Activated CD8-positive, alpha-beta memory T cell treated with anti-CD3 and anti-CD28 coated beads for 36 hours (primary cell): Measurements from ENCODE around the gene GCNT4. TPM values are rescaled to one million over a fixed set of nuclear protein-coding genes. Genes with fewer than 3 reads are reported as not detected.
"Not testable (repeated sequence)": the region's sequence is repeated elsewhere in the genome, so short reads cannot be mapped to it uniquely, and the experiment has no call there.

Experiments used
- CTCF ChIA-PET: fragments of 350-600 bp; sonication (Branson Sonifier 250); formaldehyde crosslinking; loops from one replicate; lab custom pipeline; 2021; ENCODE audit warnings: antibody characterized with exemption; lab: Charles Lee
- POLR2A ChIA-PET: fragments of 350-600 bp; sonication (Branson Sonifier 250); formaldehyde crosslinking; loops from one replicate; lab custom pipeline; 2021; ENCODE audit warnings: antibody characterized with exemption; lab: Charles Lee
- total RNA-seq, 2 experiments: library from RNA; stranded (reverse); gene quantifications; one replicate each; pipeline ENCODE4 v1.2.3, GENCODE V29; 2021

The GCNT4 gene
- total RNA-seq, result under 1 TPM; 0.59 to 0.67 TPM

GRCh38 chr5:75052192-75053053, at the start of gene GCNT4:
Gene GCNT4 (minus strand): TSS chr5:75052558. CDS start chr5:75030037, 22,521 bp downstream.
- CTCF ChIA-PET, result interaction anchor here (0.9 to 2.7 kb wide), 4 partner anchors 17 to 286 kb away, joined by 3 to 10 read pairs (median 4); partner anchors contain the start of genes ANKRD31, GFM2, HMGCR and NSA2
- POLR2A ChIA-PET, result interaction anchor here (0.6 to 0.9 kb wide), 2 partner anchors 127 to 184 kb away, joined by 5 to 10 read pairs; partner anchors contain the start of gene ANKRD31

GRCh38 chr5:75095956-75096355, 43.6 kb upstream of the GCNT4 start:
- POLR2A ChIA-PET, CTCF ChIA-PET: not testable (repeated sequence)

- POLR2A ChIA-PET, result no interaction called here
- CTCF ChIA-PET, result no interaction called here
Measured at GRCh38 chr5:75091597-75091996, 39.2 kb upstream of the GCNT4 start.

GRCh38 chr5:75089662-75090061, 37.3 kb upstream of the GCNT4 start:
- CTCF ChIA-PET, result interaction anchor here (0.6 to 1.6 kb wide), 2 partner anchors 9 to 1307 kb away, joined by 3 to 4 read pairs; no protein-coding TSS in a partner anchor
- POLR2A ChIA-PET, result interaction anchor here (0.5 kb wide), 1 partner anchor 120 kb away, joined by 6 read pairs; no protein-coding TSS in a partner anchor

- CTCF ChIA-PET, result interaction anchor here (1.6 kb wide), 1 partner anchor 9 kb away, joined by 3 read pairs; no protein-coding TSS in a partner anchor
Measured at GRCh38 chr5:75089137-75089536, 36.8 kb upstream of the GCNT4 start.

GRCh38 chr5:75088648-75089047, 36.3 kb upstream of the GCNT4 start:
- POLR2A ChIA-PET, result no interaction called here
- CTCF ChIA-PET, result no interaction called here

More at GRCh38 chr5:75089137-75089536, 36.8 kb upstream of the GCNT4 start:
- POLR2A ChIA-PET, result no interaction called here

- ChIA-PET POLR2A (no interaction called here), CTCF (no interaction called here)
Measured at GRCh38 chr5:75081510-75081909, 29.2 kb upstream of the GCNT4 start.

- CTCF ChIA-PET, result interaction anchor here (1.0 kb wide), 1 partner anchor 144 kb away, joined by 3 read pairs; no protein-coding TSS in a partner anchor
- POLR2A ChIA-PET, result not testable (repeated sequence)
Measured at GRCh38 chr5:75079346-75079745, 27.0 kb upstream of the GCNT4 start.

GRCh38 chr5:75078027-75078426, 25.7 kb upstream of the GCNT4 start:
- POLR2A ChIA-PET, result no interaction called here
- CTCF ChIA-PET, result no interaction called here

- ChIA-PET CTCF (no interaction called here), POLR2A (no interaction called here)
Measured at GRCh38 chr5:75072061-75072460, 19.7 kb upstream of the GCNT4 start.

GRCh38 chr5:75071100-75071499, 18.7 kb upstream of the GCNT4 start:
- ChIA-PET POLR2A (no interaction called here), CTCF (no interaction called here)

- CTCF ChIA-PET, result no interaction called here
- POLR2A ChIA-PET, result no interaction called here
Measured at GRCh38 chr5:75067434-75067833, 15.1 kb upstream of the GCNT4 start.

- ChIA-PET CTCF (no interaction called here), POLR2A (no interaction called here)
Measured at GRCh38 chr5:75062925-75063531, 10.7 kb upstream of the GCNT4 start.

GRCh38 chr5:75059912-75060545, 7.7 kb upstream of the GCNT4 start:
- CTCF ChIA-PET, result interaction anchor here (0.6 kb wide), 1 partner anchor 1652 kb away, joined by 3 read pairs; no protein-coding TSS in a partner anchor
- POLR2A ChIA-PET, result no interaction called here

- CTCF ChIA-PET, result no interaction called here
Measured at GRCh38 chr5:75058986-75059535, 6.7 kb upstream of the GCNT4 start.

GRCh38 chr5:75057561-75057960, 5.2 kb upstream of the GCNT4 start:
- ChIA-PET CTCF (no interaction called here), POLR2A (interaction anchor here (1.0 kb wide), 1 partner anchor 179 kb away, joined by 3 read pairs; the partner anchor contains the start of gene ANKRD31)

More at GRCh38 chr5:75058986-75059535, 6.7 kb upstream of the GCNT4 start:
- POLR2A ChIA-PET, result no interaction called here

- CTCF ChIA-PET, result no interaction called here
- POLR2A ChIA-PET, result no interaction called here
Measured at GRCh38 chr5:75055727-75056144, 3.4 kb upstream of the GCNT4 start.

- ChIA-PET POLR2A (interaction anchor here (1.1 kb wide), 1 partner anchor 182 kb away, joined by 4 read pairs; the partner anchor contains the start of gene ANKRD31), CTCF (interaction anchor here (0.7 to 2.7 kb wide), 2 partner anchors 130 to 182 kb away, joined by 3 to 10 read pairs; partner anchors contain the start of gene ANKRD31)
Measured at GRCh38 chr5:75054134-75054930, 2.0 kb upstream of the GCNT4 start.
